Measurements from ENCODE around the gene IGSF3. TPM values are rescaled to one million over a fixed set of nuclear protein-coding genes. Genes with fewer than 3 reads are reported as not detected.
A peak's percentile ranks its signal among the peaks of the same experiment; 100 is the strongest.
"Not testable (repeated sequence)": the region's sequence is repeated elsewhere in the genome, so short reads cannot be mapped to it uniquely, and the experiment has no call there.

IGSF3 gene
- total RNA-seq, 1 donor from 2014 or later = 37.1 TPM

GRCh38 chr1:116608151-116608550 lies 59.4 kb downstream of the IGSF3 start:
- H3K4me3 ChIP-seq (ENCODE audit: low read depth, low read length); FAIRE-seq; DNase-seq (ENCODE audit: low read depth); H3K36me3 ChIP-seq (ENCODE audit: control insufficient read depth, insufficient read depth, low read length); H3K27me3 ChIP-seq (ENCODE audit: control insufficient read depth, insufficient read depth, low read length): not testable (repeated sequence)

GRCh38 chr1:116607463-116607862 lies 60.1 kb downstream of the IGSF3 start:
- DNase-seq (ENCODE audit: low read depth); H3K27me3 ChIP-seq (ENCODE audit: control insufficient read depth, insufficient read depth, low read length); H3K4me3 ChIP-seq (ENCODE audit: low read depth, low read length); H3K36me3 ChIP-seq (ENCODE audit: control insufficient read depth, insufficient read depth, low read length): not testable (repeated sequence)
- FAIRE-seq = peak; percentile 28

GRCh38 chr1:116606067-116606466 lies 61.5 kb downstream of the IGSF3 start:
- not testable (repeated sequence) for FAIRE-seq; H3K4me3 ChIP-seq (ENCODE audit: low read depth, low read length); H3K27me3 ChIP-seq (ENCODE audit: control insufficient read depth, insufficient read depth, low read length); H3K36me3 ChIP-seq (ENCODE audit: control insufficient read depth, insufficient read depth, low read length)
- peak; percentile 35 for DNase-seq (ENCODE audit: low read depth)

- FAIRE-seq (no peak), DNase-seq (ENCODE audit: low read depth) (peak; percentile 20)
- H3K36me3 ChIP-seq (ENCODE audit: control insufficient read depth, insufficient read depth, low read length) = peaks cover 1% of the 10 kb centered on the region
- H3K4me3 ChIP-seq (ENCODE audit: low read depth, low read length) = no peak overlapping the region
- no peak for TF ChIP-seq CTCF (IDR thresholded peaks at IDR 0.05; ENCODE audit: insufficient read depth, low read length, severe bottlenecking)
- H3K27me3 ChIP-seq (ENCODE audit: control insufficient read depth, insufficient read depth, low read length) = no peaks in the 10 kb centered on the region
Measured at GRCh38 chr1:116605315-116605714, 62.2 kb downstream of the IGSF3 start.

- not testable (repeated sequence) for H3K4me3 ChIP-seq (ENCODE audit: low read depth, low read length); H3K36me3 ChIP-seq (ENCODE audit: control insufficient read depth, insufficient read depth, low read length); FAIRE-seq; H3K27me3 ChIP-seq (ENCODE audit: control insufficient read depth, insufficient read depth, low read length); DNase-seq (ENCODE audit: low read depth)
Measured at GRCh38 chr1:116604408-116604807, 63.1 kb downstream of the IGSF3 start.

GRCh38 chr1:116603646-116604045 lies 63.9 kb downstream of the IGSF3 start:
- not testable (repeated sequence) for H3K27me3 ChIP-seq (ENCODE audit: control insufficient read depth, insufficient read depth, low read length); FAIRE-seq; H3K36me3 ChIP-seq (ENCODE audit: control insufficient read depth, insufficient read depth, low read length); DNase-seq (ENCODE audit: low read depth); H3K4me3 ChIP-seq (ENCODE audit: low read depth, low read length)

DNA sequence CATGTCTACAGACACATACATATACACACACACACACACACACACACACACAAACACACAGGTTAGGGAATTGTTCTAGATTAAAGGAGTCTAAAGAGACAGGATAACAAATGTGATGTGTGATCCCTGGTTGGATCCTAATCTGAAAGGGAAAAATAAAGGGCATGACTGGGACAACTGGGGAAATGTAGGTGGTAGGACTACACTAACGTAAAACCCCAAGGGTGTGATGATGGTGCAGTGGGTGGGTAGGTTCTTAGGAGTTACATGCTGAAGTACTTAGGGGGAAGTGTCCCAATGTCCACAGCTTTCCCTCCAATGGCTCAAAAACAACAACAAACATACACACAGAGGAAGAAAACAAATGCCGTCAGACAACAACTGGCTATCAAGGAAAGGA lies 68.2 kb downstream of the IGSF3 start:
- H3K36me3 ChIP-seq (ENCODE audit: control insufficient read depth, insufficient read depth, low read length); H3K4me3 ChIP-seq (ENCODE audit: low read depth, low read length); H3K27me3 ChIP-seq (ENCODE audit: control insufficient read depth, insufficient read depth, low read length); DNase-seq (ENCODE audit: low read depth); FAIRE-seq: not testable (repeated sequence)

DNA sequence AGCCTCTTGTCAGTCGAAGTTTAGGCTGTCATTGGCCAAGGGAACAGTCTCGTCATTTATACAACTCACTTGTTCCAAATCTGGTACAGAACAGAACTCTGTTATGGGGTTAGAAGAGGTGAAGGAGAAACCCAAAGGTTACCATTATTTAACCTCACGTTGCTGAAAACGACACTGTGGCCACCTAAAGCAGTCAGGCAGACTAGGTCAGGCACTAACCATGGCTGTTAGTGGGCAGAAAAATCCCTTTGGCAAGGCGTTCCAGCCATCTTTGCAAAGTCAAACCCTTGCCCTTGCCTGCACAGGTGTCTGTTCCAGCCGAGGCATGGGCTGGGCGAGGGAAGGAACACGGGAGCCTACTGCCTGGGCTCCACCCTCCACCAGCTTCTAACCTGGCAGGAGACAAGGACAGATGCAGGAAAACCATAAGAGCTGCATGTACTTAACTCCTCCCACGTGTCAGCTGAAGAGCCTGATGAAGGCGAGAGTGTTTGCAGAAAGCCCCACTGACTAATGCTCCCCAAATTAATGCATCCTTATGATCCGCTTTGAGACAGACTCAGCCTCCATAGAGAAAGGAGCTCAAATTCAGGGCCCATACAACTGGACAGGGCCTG lies 69.0 kb downstream of the IGSF3 start:
- not testable (repeated sequence) for DNase-seq (ENCODE audit: low read depth); H3K4me3 ChIP-seq (ENCODE audit: low read depth, low read length); H3K27me3 ChIP-seq (ENCODE audit: control insufficient read depth, insufficient read depth, low read length); H3K36me3 ChIP-seq (ENCODE audit: control insufficient read depth, insufficient read depth, low read length); FAIRE-seq

GRCh38 chr1:116597388-116597787 lies 70.1 kb downstream of the IGSF3 start:
- H3K36me3 ChIP-seq (ENCODE audit: control insufficient read depth, insufficient read depth, low read length); H3K27me3 ChIP-seq (ENCODE audit: control insufficient read depth, insufficient read depth, low read length); FAIRE-seq; DNase-seq (ENCODE audit: low read depth); H3K4me3 ChIP-seq (ENCODE audit: low read depth, low read length): not testable (repeated sequence)

DNA sequence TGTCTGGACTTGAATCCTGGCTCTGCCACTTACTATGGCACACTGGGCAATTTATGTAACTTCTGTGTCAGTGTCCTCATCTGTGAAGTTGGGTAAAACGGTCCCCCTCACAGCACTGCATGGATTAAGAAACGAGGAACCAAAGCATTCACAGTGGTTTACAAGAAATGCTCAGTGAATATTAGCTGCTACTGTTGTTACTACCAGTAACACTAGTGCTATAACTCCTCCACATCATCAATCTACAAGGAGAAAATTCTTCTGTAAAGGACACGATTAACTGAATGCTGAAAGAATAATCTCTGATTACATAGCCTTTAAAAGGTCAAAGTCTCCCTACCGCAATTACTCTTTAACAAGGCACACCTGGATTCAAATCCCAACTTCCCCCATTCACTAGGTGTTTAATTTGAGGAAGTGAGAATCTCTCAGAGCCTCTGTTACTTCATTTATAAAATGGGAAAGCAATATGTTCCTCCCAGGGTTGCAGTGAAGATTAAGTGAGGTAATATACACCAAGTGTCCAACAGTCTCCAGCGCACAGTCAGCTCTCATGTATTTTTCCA lies 70.7 kb downstream of the IGSF3 start:
- not testable (repeated sequence) for FAIRE-seq; H3K27me3 ChIP-seq (ENCODE audit: control insufficient read depth, insufficient read depth, low read length); H3K4me3 ChIP-seq (ENCODE audit: low read depth, low read length); H3K36me3 ChIP-seq (ENCODE audit: control insufficient read depth, insufficient read depth, low read length); DNase-seq (ENCODE audit: low read depth)

All from bronchial epithelial cell (primary cell).